Osteoblast (primary cell): Measurements from ENCODE around the gene ABCD4. TPM values are rescaled to one million over a fixed set of nuclear protein-coding genes. Genes with fewer than 3 reads are reported as not detected.

Source experiments
- DNase-seq: peaks from one replicate; pipeline ENCODE4 v3.0.0; 2011; ENCODE audit warnings: low spot score, mixed read lengths; ENCODE audit not compliant: insufficient read length; ENCODE audit errors: missing footprints
- H2AFZ ChIP-seq: 2 replicates; pipeline ENCODE4 v1.6.0; 2011; ENCODE audit warnings: mild to moderate bottlenecking, low read length
- H3K27ac ChIP-seq: 2 replicates; pipeline ENCODE4 v1.5.1; 2011; ENCODE audit warnings: mild to moderate bottlenecking, low read depth, low read length, moderate library complexity
- H3K27me3 ChIP-seq: 2 replicates; pipeline ENCODE4 v1.6.0; 2012; ENCODE audit warnings: mild to moderate bottlenecking, control low read depth, inconsistent platforms, low read length, moderate library complexity; ENCODE audit not compliant: insufficient read depth
- H3K36me3 ChIP-seq: 2 replicates; pipeline ENCODE4 v1.5.1; 2011; ENCODE audit warnings: mild to moderate bottlenecking, low read length, control low read depth, moderate library complexity; ENCODE audit not compliant: insufficient read depth
- H3K4me1 ChIP-seq: 2 replicates; pipeline ENCODE4 v1.5.1; 2011; ENCODE audit warnings: mild to moderate bottlenecking, low read length, control low read depth, moderate library complexity; ENCODE audit not compliant: insufficient read depth
- H3K4me2 ChIP-seq: 2 replicates; pipeline ENCODE4 v1.6.0; 2011; ENCODE audit warnings: mild to moderate bottlenecking, low read length; ENCODE audit not compliant: insufficient read depth
- H3K4me3 ChIP-seq: fragments of 200-600 bp; sonication (generic); 3 replicates; pipeline ENCODE4 v1.5.1; 2012; ENCODE audit warnings: mild to moderate bottlenecking, low read length, inconsistent platforms; ENCODE audit not compliant: insufficient read depth
- H3K79me2 ChIP-seq: 2 replicates; pipeline ENCODE4 v1.6.0; 2012; ENCODE audit warnings: mild to moderate bottlenecking, low read length, control low read depth, inconsistent platforms; ENCODE audit not compliant: insufficient read depth
- H3K9me3 ChIP-seq: 2 replicates; pipeline ENCODE4 v1.5.1; 2011; ENCODE audit warnings: low read depth, low read length, control low read depth
- H4K20me1 ChIP-seq: 2 replicates; pipeline ENCODE4 v1.6.0; 2012; ENCODE audit warnings: mild to moderate bottlenecking, low read length, control low read depth; ENCODE audit not compliant: insufficient read depth
- CTCF ChIP-seq: IDR thresholded peaks from 2 replicates; pipeline ENCODE4 v1.5.1; 2011; ENCODE audit warnings: mild to moderate bottlenecking, low read depth, low read length, moderate library complexity; ENCODE audit errors: extremely low read depth
- total RNA-seq: library from RNA; depleted of rRNA; stranded (reverse); fragments of >200 nt; gene quantifications from 2 replicates; pipeline ENCODE4 v1.2.3, GENCODE V29; 2012

Gene ABCD4
- total RNA-seq, 1 donor: 38.7 TPM

- DNase-seq: no peak
- Histone ChIP-seq H3K36me3 (peaks cover 6% of the 10 kb centered on the region), H3K9me3 (no peaks in the 10 kb centered on the region), H3K79me2 (peaks cover 33% of the 10 kb centered on the region), H3K27me3 (no peaks in the 10 kb centered on the region), H3K4me2 (peak overlapping the region; percentile 99), H3K27ac (peak overlapping the region; percentile 74), H3K4me3 (peak overlapping the region; percentile 97), H3K4me1 (peaks cover 15% of the 10 kb centered on the region), H2AFZ (peak overlapping the region; percentile 96), H4K20me1 (peaks cover 9% of the 10 kb centered on the region)
- no peak for TF ChIP-seq CTCF
Measured at GRCh38 chr14:74301594-74302151, 1.1 kb downstream of the ABCD4 start.

GRCh38 chr14:74299061-74299545 is 3.6 kb downstream of the ABCD4 start:
- Histone ChIP-seq H3K79me2 (peaks cover 33% of the 10 kb centered on the region), H3K4me2 (no peak overlapping the region), H3K36me3 (peaks cover 11% of the 10 kb centered on the region), H4K20me1 (peaks cover 9% of the 10 kb centered on the region), H3K9me3 (no peaks in the 10 kb centered on the region), H3K27ac (no peak overlapping the region), H3K4me3 (no peak overlapping the region), H3K4me1 (peaks cover 15% of the 10 kb centered on the region), H3K27me3 (no peaks in the 10 kb centered on the region), H2AFZ (peak overlapping the region; percentile 52)
- DNase-seq: no peak
- TF ChIP-seq CTCF: no peak

GRCh38 chr14:74297986-74298385 is 4.7 kb downstream of the ABCD4 start:
- Histone ChIP-seq H4K20me1 (peaks cover 13% of the 10 kb centered on the region), H3K27ac (no peak overlapping the region), H3K36me3 (peaks cover 14% of the 10 kb centered on the region), H3K27me3 (no peaks in the 10 kb centered on the region), H3K9me3 (no peaks in the 10 kb centered on the region), H3K4me3 (no peak overlapping the region), H2AFZ (no peak overlapping the region), H3K4me2 (no peak overlapping the region), H3K4me1 (peaks cover 13% of the 10 kb centered on the region), H3K79me2 (peaks cover 31% of the 10 kb centered on the region)
- DNase-seq: no peak
- TF ChIP-seq CTCF: no peak

DNA sequence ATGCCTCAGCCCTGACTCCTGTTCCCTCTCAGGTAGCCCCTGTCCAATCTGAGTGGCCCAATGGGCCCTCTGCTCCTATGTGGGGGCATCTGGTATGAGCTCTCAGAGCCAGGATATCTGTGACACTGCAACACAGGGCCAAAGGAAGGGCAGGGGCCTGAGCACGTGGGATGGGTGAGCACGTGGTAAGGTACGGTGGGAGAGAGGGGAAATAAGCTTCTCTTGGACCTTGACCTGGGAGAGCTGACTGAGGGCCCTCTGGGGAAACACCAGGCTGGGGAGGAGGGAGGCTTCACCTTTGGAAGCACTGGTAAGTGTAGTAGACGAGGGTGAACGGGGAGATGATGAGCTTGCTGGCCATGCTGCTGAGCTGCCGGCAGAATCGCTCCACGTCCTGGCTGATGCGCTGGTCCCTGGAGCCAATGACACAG is 6.7 kb downstream of the ABCD4 start:
- Histone ChIP-seq H2AFZ (no peak overlapping the region), H3K9me3 (no peaks in the 10 kb centered on the region), H3K27me3 (no peaks in the 10 kb centered on the region), H3K36me3 (peaks cover 25% of the 10 kb centered on the region), H3K4me3 (no peak overlapping the region), H3K4me1 (peaks cover 5% of the 10 kb centered on the region), H4K20me1 (peaks cover 14% of the 10 kb centered on the region), H3K27ac (no peak overlapping the region), H3K4me2 (no peak overlapping the region), H3K79me2 (peaks cover 18% of the 10 kb centered on the region)
- DNase-seq: no peak
- TF ChIP-seq CTCF: no peak
